ENCODE data around the gene COLEC11. TPM values are rescaled to one million over a fixed set of nuclear protein-coding genes. Genes with fewer than 3 reads are reported as not detected.

The COLEC11 gene
- total and polyA plus RNA-seq, 10 donors, result 0.64 to 8.0 (median 3.1) TPM

DNA sequence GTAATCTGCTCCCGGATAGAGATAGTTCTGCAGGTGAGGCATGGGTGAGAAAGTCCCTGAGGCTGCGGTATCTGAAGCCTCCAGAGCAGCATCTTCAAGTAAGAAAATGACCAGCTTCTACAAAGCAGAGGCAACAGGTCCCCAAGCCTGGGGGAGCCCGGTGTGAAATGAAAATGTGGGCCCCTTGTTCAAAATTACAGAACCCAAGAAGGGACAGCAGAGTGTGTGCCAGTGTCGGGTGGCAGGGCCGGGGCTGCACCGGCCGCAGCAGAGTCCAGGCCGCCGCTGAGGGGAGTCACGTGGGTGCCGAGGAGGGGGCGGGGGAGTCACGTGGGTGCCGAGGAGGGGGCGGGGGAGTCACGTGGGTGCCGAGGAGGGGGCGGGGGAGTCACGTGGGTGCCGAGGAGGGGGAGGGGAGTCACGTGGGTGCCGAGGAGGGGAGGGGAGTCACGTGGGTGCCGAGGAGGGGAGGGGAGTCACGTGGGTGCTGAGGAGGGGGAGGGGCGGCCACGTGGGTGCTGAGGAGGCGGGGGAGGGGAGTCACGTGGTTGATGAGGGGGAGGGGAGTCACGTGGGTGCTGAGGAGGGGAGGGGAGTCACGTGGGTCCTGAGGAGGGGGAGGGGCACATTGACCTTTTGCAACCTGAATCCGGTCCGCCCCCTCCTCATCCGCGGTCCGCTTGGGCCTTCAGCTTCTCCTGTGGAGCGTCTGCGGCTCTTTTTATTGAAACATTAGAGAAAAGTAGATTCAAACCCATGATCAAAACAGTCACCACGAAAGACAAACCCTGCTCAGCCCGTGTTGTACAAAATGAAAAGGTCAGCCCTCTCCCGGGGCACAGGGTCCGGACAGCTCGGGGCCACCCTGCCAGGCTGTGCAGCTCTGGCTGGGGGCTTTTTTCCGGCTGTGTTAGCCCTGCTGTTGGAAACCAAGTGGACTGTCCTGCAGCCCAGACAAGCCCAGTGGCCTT, 10.4 kb downstream of the COLEC11 start:
- Histone ChIP-seq H3K4me3 (no peak overlapping the region), H3K27ac (peak overlapping the region in 5 of 8 donors; percentile 11 to 76 (median 46)), H3K4me1 (no peaks in the 10 kb centered on the region), H3K36me3 (no peaks in the 10 kb centered on the region), H3K27me3 (replicated peaks in 1 of 7) (no peaks in the 10 kb centered on the region), H3K9me3 (no peaks in the 10 kb centered on the region)
- TF ChIP-seq POLR2AphosphoS5 (IDR thresholded peaks at IDR 0.05) (no peak), CTCF (IDR thresholded peaks at IDR 0.05 in 8 of 11, conservative IDR thresholded peaks at IDR 0.05 in 3 of 11) (no peak), POLR2A (IDR thresholded peaks at IDR 0.05) (no peak)
- WGBS, 5 donors, result 30 to 70% (median 54%) methylated on average over 27 to 43 of the region's 44 CpGs
- intact Hi-C loops (cut with DNase I; ENCODE audit: low total_unique reads), result no loop called here
- DNase-seq, result peak; percentile 81

DNA sequence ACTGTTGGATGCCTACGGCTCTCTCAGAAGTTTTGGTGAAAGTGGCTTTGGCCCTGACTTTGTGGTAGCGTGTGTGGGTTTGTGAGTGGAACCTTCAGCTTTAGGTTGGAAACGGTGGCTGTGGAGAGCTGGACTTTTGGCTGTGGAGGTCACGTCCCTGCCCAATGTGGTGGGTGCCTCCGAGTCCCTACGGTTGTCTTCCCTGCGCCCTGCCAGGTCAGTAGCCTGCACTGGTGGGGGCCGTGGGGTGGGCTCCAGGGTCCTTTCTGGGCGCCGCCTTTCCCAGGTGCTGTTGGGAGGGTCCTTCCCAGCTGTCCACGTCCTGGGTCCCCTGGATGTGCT, 11.1 kb downstream of the COLEC11 start:
- Histone ChIP-seq H3K36me3 (no peaks in the 10 kb centered on the region), H3K4me3 (no peak overlapping the region), H3K27me3 (replicated peaks in 1 of 7) (no peaks in the 10 kb centered on the region), H3K4me1 (no peaks in the 10 kb centered on the region), H3K9me3 (no peaks in the 10 kb centered on the region), H3K27ac (peak overlapping the region in 4 of 8 donors; percentile 11 to 76 (median 50))
- intact Hi-C loops (cut with DNase I; ENCODE audit: low total_unique reads), result no loop called here
- 83 to 91% (median 90%) methylated on average over 11 of the region's 11 CpGs for WGBS, 5 donors
- DNase-seq, result peak; percentile 73
- TF ChIP-seq POLR2AphosphoS5 (IDR thresholded peaks at IDR 0.05) (no peak), POLR2A (IDR thresholded peaks at IDR 0.05) (no peak), CTCF (IDR thresholded peaks at IDR 0.05 in 8 of 11, conservative IDR thresholded peaks at IDR 0.05 in 3 of 11) (no peak)

- H3K27me3 ChIP-seq (replicated peaks in 1 of 7), result no peaks in the 10 kb centered on the region
- H3K4me3 ChIP-seq, result no peak overlapping the region
- H3K27ac ChIP-seq, result peak overlapping the region in 2 of 8 donors; percentile 56 to 76
- 89 to 93% (median 91%) methylated on average over 30 to 37 of the region's 37 CpGs for WGBS, 5 donors
- peak; percentile 75 for DNase-seq
- no peaks in the 10 kb centered on the region for H3K9me3 ChIP-seq
- TF ChIP-seq POLR2A (IDR thresholded peaks at IDR 0.05), result no peak
- TF ChIP-seq POLR2AphosphoS5 (IDR thresholded peaks at IDR 0.05), result no peak
- TF ChIP-seq CTCF (IDR thresholded peaks at IDR 0.05 in 8 of 11, conservative IDR thresholded peaks at IDR 0.05 in 3 of 11), result no peak
- no peaks in the 10 kb centered on the region for H3K4me1 ChIP-seq
- intact Hi-C loops (cut with DNase I; ENCODE audit: low total_unique reads), result no loop called here
- no peaks in the 10 kb centered on the region for H3K36me3 ChIP-seq
Observed at GRCh38 chr2:3606370-3607201, 11.7 kb downstream of the COLEC11 start.

Measured in spleen (tissue), 11 donors.